ENCODE data around the gene DEPDC1B. TPM values are rescaled to one million over a fixed set of nuclear protein-coding genes. Genes with fewer than 3 reads are reported as not detected.

Gene DEPDC1B
- total and polyA plus RNA-seq, 2 of the 4 experiments (the other 2 are of a cell fraction), result 4.4 to 9.3 TPM

GRCh38 chr5:60687927-60688720, 11.8 kb downstream of the DEPDC1B start:
- H2BK120ac ChIP-seq (ENCODE audit: low read depth, low read length), result no peak overlapping the region
- no peak overlapping the region for H3K23ac ChIP-seq (ENCODE audit: low read depth, low read length)
- DNase-seq (peak; percentile 75), ATAC-seq (ENCODE audit: low read depth) (peak; percentile 97)
- no peak overlapping the region for H2AFZ ChIP-seq (replicated peaks; ENCODE audit: low read length, poor library complexity)
- peaks cover 22 to 37% of the 10 kb centered on the region in 2 experiments for H3K79me1 ChIP-seq (ENCODE audit: low read depth in 1 of 2, low read length in 2 of 2)
- CTCF ChIA-PET, result interaction anchor here (0.6 to 2.0 kb wide), 5 partner anchors 11 to 670 kb away, joined by 3 to 10 read pairs (median 4); partner anchors contain the start of gene DEPDC1B
- H2BK20ac ChIP-seq (ENCODE audit: low read depth, low read length), result no peak overlapping the region
- no peak overlapping the region for H2AK9ac ChIP-seq (replicated peaks; ENCODE audit: low read depth, low read length, poor library complexity)
- no peak overlapping the region for H3K9ac ChIP-seq (ENCODE audit: low read depth, low read length)
- H2AK5ac ChIP-seq (ENCODE audit: low read depth, low read length), result no peak overlapping the region
- H3K4me3 ChIP-seq (ENCODE audit: insufficient read depth, low read depth, low read length), result no peak overlapping the region
- H3K27ac ChIP-seq (ENCODE audit: insufficient read depth, low read length), result no peak overlapping the region
- no peak overlapping the region for H3K14ac ChIP-seq (replicated peaks; ENCODE audit: low read depth, low read length)
- no TSS peak for BruUV-seq (replicated peaks)
- no peak overlapping the region for H3K18ac ChIP-seq (ENCODE audit: low read depth, low read length)
- no peak overlapping the region for H3K4ac ChIP-seq (ENCODE audit: low read depth, low read length)
- no peak overlapping the region; a peak in 1 of 4 replicates for H4K8ac ChIP-seq (ENCODE audit: low read depth in 2 of 2, low read length in 2 of 2)
- no peak overlapping the region for H2BK5ac ChIP-seq (ENCODE audit: low read depth, low read length, poor library complexity, severe bottlenecking)
- H3K9me1 ChIP-seq (ENCODE audit: insufficient read depth, low read length), result no peaks in the 10 kb centered on the region; the same call in 1 of the 2 replicates
- in situ Hi-C loops (cut with MboI; ENCODE audit: low sequenced_read_pairs) (loop anchor here (25.0 kb wide), 2 partner anchors 474 to 624 kb away; partner anchors contain the start of gene SMIM15), intact Hi-C loops (cut with micrococcal nuclease) (no loop called here), dilution Hi-C loops (cut with HindIII; ENCODE audit: low sequenced_read_pairs, unreplicated experiment) (no loop called here)
- H3K9me3 ChIP-seq (ENCODE audit: control insufficient read depth, insufficient read depth, low read length), result no peaks in the 10 kb centered on the region
- no peak overlapping the region for H3K56ac ChIP-seq (ENCODE audit: extremely low read depth, insufficient read depth, low read length)
- TF ChIP-seq ELK1 (IDR thresholded peaks at IDR 0.05; ENCODE audit: borderline replicate concordance, low read depth, low read length) (no peak), USF2 (IDR thresholded peaks at IDR 0.05; ENCODE audit: low read depth, low read length) (peak; percentile 42; the same call in 1 of the 2 replicates), RCOR1 (IDR thresholded peaks at IDR 0.05; ENCODE audit: insufficient replicate concordance, low read length) (no peak), BHLHE40 (IDR thresholded peaks at IDR 0.05; ENCODE audit: low read depth, low read length) (no peak), CTCF (conservative IDR thresholded peaks at IDR 0.05; ENCODE audit: low read depth, low read length) (peak; percentile 40), POLR2A (IDR thresholded peaks at IDR 0.05; ENCODE audit: low read depth, low read length) (no peak), MAZ (IDR thresholded peaks at IDR 0.05; ENCODE audit: borderline replicate concordance, low read depth, low read length) (no peak), CEBPB (IDR thresholded peaks at IDR 0.05; ENCODE audit: low read depth, low read length) (no peak), RAD21 (IDR thresholded peaks at IDR 0.05; ENCODE audit: low read length) (no peak), MAFK (IDR thresholded peaks at IDR 0.05; ENCODE audit: low read depth, low read length) (no peak), NFE2L2 (IDR thresholded peaks at IDR 0.05; ENCODE audit: low read depth, low read length) (no peak), RFX5 (IDR thresholded peaks at IDR 0.05; ENCODE audit: low read depth, low read length) (no peak), SMC3 (IDR thresholded peaks at IDR 0.05; ENCODE audit: low read depth, low read length) (no peak)
- no peaks in the 10 kb centered on the region for H3K36me3 ChIP-seq (ENCODE audit: control insufficient read depth, insufficient read depth, low read length)
- H3K4me1 ChIP-seq (ENCODE audit: control insufficient read depth, insufficient read depth, low read length), result no peaks in the 10 kb centered on the region
- no peak overlapping the region for H2BK15ac ChIP-seq (ENCODE audit: low read depth, low read length)
- H4K20me1 ChIP-seq (ENCODE audit: insufficient read depth, low read length), result no peaks in the 10 kb centered on the region
- H4K5ac ChIP-seq (ENCODE audit: low read depth, low read length), result no peak overlapping the region
- no peaks in the 10 kb centered on the region for H3K27me3 ChIP-seq (ENCODE audit: control insufficient read depth, insufficient read depth, low read length)
- H3K4me2 ChIP-seq (ENCODE audit: low read depth, low read length), result no peak overlapping the region
- POLR2A ChIA-PET (ENCODE audit: unreplicated experiment), result no interaction called here
- WGBS, 2 experiments (ENCODE audit: extremely low coverage in 2 of 2, insufficient read length in 1 of 2), result no CpG with 5 or more reads among the region's 3 CpGs
- no peak overlapping the region for H4K91ac ChIP-seq (ENCODE audit: insufficient read depth, low read depth, low read length)

Data from IMR-90 (cell line).